Measurements from ENCODE around the gene RFLNA.
A peak's percentile ranks its signal among the peaks of the same experiment; 100 is the strongest.
"Not testable (repeated sequence)": the region's sequence is repeated elsewhere in the genome, so short reads cannot be mapped to it uniquely, and the experiment has no call there.

The RFLNA gene

GRCh38 chr12:124284368-124284767 lies 10.5 kb upstream of the RFLNA start:
- DNase-seq, result no peak

GRCh38 chr12:124286414-124286813 lies 8.5 kb upstream of the RFLNA start:
- DNase-seq, result no peak

- no peak for DNase-seq
Observed at GRCh38 chr12:124286971-124287370, 7.9 kb upstream of the RFLNA start.

DNA sequence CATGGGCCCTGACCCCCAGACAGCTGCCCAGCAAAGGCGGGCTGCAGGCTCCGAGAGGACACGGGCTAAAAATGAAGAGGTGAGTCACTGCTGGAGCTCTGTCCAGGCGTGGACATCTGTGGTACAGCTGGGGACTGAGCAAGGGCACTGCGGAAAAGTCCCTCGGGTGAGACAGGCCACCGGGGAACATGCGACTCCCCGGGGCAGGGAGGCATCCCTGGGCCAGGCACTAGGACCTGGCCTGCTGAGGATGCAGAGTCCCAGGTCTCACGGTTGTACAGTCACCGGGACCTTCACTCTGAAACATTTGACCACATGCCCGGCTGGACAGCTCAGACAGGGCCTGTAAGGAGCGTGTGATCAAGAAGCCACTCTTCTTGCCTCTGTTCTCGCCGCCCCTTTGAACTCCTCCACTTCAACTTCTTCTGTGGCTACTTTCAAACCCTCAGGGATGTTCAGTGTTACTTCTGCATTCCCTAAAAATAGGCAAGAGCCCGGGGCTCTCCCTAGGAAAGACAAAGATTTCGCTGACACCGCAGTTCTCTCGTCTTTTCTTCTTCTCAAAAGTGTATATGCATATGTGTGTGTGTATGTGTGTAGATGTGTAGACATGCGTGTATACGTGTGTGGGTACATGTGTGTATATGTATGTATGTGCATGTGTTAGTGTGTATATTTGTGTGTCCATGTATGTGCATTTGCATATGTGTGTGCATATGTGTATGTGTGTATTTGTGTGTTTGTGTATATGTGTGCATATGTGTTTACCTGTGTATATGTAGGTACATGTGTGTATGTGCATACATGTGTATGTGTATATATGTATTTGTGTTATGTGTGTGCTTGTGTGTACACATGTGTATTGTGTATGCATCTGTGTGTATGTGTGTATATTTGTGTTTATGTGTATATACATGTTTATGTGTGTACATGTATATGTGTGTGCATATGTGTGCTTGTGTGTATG lies 5.0 kb upstream of the RFLNA start:
- peak; percentile 75 for DNase-seq

DNA sequence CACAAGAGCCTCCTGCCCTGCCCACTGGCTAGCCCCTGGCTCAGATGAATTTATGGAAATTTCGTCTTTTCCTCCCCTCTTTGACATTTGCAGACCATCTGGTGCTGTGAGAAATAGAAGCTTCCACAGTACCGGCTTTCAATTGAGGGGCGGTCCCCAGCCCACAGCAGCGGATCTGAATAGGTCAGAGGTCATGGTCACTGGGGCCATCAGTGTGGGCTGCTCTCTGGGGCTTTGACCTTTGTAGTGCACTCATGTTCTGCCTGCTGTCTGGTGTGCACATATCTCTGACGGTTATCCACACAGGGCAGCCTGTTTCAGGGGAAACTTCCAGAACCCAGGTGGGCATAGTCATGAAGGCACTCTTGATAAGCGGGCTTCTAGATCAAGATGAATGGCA lies 2.5 kb upstream of the RFLNA start:
- no peak for DNase-seq

- no peak for DNase-seq
Observed at GRCh38 chr12:124293286-124294003, 1.4 kb upstream of the RFLNA start.

DNA sequence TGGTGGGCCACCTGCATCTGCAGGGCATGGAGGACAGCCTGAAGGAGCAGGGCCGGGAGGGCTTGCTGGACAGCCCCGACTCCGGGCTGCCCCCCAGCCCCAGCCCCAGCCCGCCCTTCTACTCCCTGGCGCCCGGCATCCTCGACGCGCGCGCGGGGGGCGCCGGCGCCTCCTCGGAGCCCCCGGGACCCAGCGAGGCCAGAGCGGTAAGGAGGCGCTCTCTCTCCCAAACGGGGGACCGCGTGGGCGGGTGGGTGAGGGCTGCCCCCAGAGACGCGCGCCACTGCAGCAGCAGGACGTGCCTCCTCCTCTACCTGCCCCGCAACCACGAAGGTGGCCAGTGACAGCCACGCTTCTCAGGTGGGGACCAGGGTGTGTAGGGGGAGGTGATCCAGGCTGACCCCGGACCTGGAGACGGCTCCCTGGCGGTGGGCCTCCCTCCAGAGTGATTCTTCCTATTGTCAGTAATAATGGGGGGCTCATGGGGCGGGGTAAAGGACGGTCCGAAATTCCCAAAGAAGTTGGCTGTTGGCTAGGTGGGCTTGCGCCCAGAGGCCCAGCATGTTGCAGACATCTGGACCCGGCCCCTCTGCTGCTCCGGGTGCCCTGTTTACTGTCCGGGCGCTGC lies 652 bp downstream of the RFLNA start:
- DNase-seq, result no peak

DNA sequence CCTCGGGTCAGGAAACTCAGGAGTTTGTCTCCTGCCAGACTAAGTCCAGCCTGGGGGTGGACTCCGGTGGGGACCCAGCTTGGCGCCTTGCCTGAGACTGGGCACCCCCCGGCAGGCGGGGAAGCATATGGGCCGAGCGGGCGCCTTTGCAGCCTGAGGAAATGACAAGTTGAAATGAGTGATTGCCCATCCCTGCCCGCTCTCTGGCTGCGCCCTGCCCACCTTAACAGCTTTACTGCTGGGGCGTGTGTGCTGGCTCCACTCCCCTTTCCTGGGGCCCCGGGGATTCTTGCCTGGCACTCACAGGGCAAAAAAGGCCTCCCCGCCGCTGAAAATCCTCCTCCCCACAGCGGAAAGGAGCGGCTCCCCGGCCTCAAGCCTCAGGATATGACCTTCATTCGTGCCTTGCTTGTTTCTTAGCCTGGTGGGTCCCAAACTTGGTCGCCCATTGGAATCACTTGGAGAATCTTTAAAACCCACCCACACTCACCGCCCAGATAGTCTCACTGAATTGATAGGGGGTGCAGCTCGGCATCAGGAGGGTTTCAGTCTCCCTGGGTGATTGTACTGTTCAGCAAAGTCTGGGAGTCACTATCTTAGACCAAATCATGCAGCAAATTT lies 1.5 kb downstream of the RFLNA start:
- DNase-seq, result no peak

DNA sequence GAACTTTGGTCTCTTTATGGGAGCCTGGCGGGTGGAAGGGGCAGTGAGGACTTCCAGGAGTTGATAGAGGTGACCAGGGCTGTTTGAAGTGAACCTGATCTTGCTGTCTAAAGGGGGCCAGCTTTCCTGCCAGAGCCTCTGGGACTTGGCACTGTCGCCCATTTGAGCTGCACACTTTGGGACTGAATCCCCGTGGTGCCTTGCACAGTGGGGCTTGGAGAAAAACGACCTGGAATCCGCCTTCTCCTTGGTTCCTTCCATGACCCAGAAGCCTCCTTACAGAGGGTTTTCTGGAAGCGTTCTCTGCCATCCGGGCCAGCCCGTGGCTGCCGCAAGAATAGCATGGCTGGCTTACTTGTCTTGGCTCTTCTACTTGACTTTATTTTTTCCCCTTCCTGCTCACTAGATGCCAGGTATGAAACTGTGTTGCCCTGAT lies 2.0 kb downstream of the RFLNA start:
- no peak for DNase-seq

GRCh38 chr12:124297389-124297788 lies 2.5 kb downstream of the RFLNA start:
- no peak for DNase-seq

GRCh38 chr12:124297856-124298255 lies 3.0 kb downstream of the RFLNA start:
- no peak for DNase-seq

- no peak for DNase-seq
Observed at GRCh38 chr12:124298685-124299410, 4.0 kb downstream of the RFLNA start.

DNA sequence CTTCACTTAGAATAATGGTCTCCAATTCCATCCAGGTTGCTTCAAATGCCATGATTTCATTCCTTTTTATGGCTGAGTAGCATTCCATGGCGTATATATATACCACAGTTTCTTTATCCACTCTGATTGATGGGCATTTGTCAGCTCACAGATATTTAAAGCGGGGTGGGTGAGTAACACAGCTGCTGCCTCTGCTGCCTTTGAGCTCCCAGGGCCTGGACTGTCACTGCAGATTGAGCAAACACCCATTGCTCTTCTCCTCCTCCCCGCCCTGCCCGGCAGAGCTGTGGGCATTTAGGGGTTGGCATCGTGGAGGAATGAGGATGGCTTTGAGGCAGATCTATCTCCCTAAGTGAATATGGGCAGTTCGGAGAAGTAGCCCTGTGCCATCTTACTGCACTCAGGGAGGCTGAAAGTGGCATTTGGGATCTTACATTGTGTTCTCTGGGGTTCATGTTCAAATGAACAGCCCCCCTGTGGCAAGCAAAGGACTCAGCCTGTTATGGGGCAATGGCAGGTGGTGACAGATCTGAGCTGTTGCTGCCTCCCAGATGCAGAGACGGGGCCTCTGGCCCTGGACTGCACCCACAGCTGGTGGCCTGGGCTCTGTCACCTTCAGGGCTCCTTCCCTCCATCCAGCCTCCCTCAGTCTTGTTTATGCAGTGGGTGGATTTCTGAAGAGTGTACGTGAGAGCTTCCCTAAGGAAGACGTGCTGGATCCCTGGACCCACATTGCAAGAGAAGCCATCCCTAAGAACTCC lies 4.9 kb downstream of the RFLNA start:
- DNase-seq, result no peak

GRCh38 chr12:124300657-124301056 lies 5.8 kb downstream of the RFLNA start:
- not testable (repeated sequence) for DNase-seq

DNA sequence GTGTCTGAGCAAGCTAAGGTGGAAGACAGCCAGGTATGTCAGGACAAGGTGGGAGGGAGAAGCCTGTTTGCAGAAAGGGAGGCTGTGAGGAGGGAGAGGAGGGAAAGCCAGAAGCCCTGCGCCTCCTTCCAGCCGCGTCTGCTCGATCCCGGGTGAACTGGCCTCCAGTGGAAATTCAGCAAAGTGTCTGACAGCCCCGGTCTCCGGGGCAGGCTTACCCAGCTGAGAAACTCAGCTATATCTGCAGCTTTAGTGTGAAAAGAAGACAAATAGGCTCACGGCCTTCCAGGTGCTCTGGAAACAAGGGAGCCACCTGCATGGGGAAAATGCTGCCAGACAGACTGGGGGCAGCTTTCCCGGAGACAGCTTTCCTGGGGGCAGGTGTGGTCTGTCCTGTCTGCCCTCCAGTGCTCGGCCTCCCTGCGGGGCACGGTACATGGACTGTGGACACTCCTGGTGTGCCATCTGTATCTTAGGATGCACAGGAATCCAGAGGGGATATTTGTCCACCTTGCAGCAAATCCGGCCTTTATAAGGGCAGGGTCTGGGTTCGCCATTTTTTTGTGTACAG lies 6.3 kb downstream of the RFLNA start:
- DNase-seq, result no peak

GRCh38 chr12:124302241-124302806 lies 7.4 kb downstream of the RFLNA start:
- DNase-seq, result no peak

- no peak for DNase-seq
Observed at GRCh38 chr12:124302807-124303578, 8.1 kb downstream of the RFLNA start.

DNA sequence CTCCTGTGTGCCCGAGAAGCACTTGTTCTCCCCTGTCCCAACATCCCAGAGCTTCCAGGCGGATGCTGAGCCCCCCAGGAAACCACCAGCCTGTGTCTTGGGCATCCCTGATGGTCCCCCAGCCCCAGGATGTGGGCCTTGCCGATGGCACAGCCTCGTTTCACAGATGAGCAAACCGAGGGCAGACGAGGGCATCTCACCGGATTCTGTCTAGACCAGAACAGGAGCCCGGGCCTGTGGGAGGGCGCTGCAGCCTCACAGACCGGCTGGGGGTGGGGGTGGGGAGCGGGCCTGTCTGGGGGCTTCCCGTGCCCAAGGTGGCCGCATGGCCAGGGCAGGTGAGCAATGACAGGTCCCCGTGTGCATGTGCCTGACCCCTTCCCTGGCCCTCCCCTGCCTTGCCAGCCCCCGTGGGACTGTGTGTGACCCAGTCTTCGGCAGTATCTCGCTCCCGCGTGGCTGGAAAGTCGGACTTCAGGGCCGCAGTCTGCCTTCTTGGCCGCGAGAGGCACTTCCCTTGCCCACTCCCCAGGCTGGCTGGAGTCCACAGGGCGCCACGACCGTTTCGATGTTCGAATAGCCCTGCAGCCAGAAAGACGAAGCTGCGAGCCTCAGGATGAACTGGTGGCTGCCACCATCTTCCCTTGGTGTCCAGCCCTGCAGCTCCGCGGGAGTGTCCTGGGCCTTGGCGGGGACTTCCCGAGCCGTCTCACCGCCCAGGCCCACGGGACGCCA lies 8.9 kb downstream of the RFLNA start:
- no peak for DNase-seq

GRCh38 chr12:124304314-124304790 lies 9.5 kb downstream of the RFLNA start:
- no peak for DNase-seq

All from MV-4-11 (cell line).